Neural cell (in vitro differentiated cells): ENCODE measurements around the gene DAPK2. TPM values are rescaled to one million over a fixed set of nuclear protein-coding genes. Genes with fewer than 3 reads are reported as not detected.

Source experiments
- H2AFZ ChIP-seq: fragments of 200-600, 300-800 bp; sonication (generic), shearing (Covaris generic); 2 replicates; pipeline ENCODE4 v1.6.0; 2014; ENCODE audit warnings: low read depth, mild to moderate bottlenecking, antibody characterized with exemption, low read length, moderate library complexity
- H3F3A ChIP-seq: fragments of 200-600 bp; shearing (Covaris generic); 2 replicates; pipeline ENCODE4 v1.6.1; 2016; ENCODE audit warnings: mild to moderate bottlenecking, moderate library complexity, mixed read lengths, antibody characterized with exemption, low read length; ENCODE audit not compliant: insufficient read depth, poor library complexity, severe bottlenecking
- H3K27ac ChIP-seq: fragments of 200-600, 300-800 bp; sonication (generic), shearing (Covaris generic); 2 replicates; pipeline ENCODE4 v1.5.1; 2014; ENCODE audit warnings: mild to moderate bottlenecking, low read length, moderate library complexity
- H3K27me3 ChIP-seq: fragments of 300-800, 200-600 bp; sonication (generic), shearing (Covaris generic); 2 replicates; pipeline ENCODE4 v1.6.0; 2014; ENCODE audit warnings: mild to moderate bottlenecking, low read depth, low read length, moderate library complexity; ENCODE audit not compliant: insufficient read depth
- H3K36me3 ChIP-seq: fragments of 300-800, 200-600 bp; sonication (generic), shearing (Covaris generic); 2 replicates; pipeline ENCODE4 v1.5.1; 2014; ENCODE audit warnings: mild to moderate bottlenecking, antibody characterized with exemption, low read length, moderate library complexity; ENCODE audit not compliant: insufficient read depth
- H3K4me2 ChIP-seq: fragments of 300-800, 200-600 bp; sonication (generic), shearing (Covaris generic); 2 replicates; pipeline ENCODE4 v1.6.0; 2014; ENCODE audit warnings: mild to moderate bottlenecking, low read length
- H3K4me3 ChIP-seq: fragments of 300-800, 200-600 bp; sonication (generic), shearing (Covaris generic); 2 replicates; pipeline ENCODE4 v1.5.1; 2014; ENCODE audit warnings: mild to moderate bottlenecking, low read length, moderate library complexity
- H3K79me2 ChIP-seq: fragments of 200-600 bp; shearing (Covaris generic); replicated peaks from 2 replicates; pipeline ENCODE4 v1.6.0; 2014; ENCODE audit warnings: mild to moderate bottlenecking, low read length, moderate library complexity; ENCODE audit not compliant: insufficient read depth
- H3K9ac ChIP-seq: fragments of 300-800, 200-600 bp; sonication (generic), shearing (Covaris generic); 2 replicates; pipeline ENCODE4 v1.6.1; 2016; ENCODE audit warnings: mild to moderate bottlenecking, low read length, mixed read lengths
- H3K9me2 ChIP-seq: fragments of 200-600 bp; shearing (Covaris generic); 2 replicates; pipeline ENCODE4 v1.6.1; 2016; ENCODE audit warnings: mild to moderate bottlenecking, low read length, mixed read lengths; ENCODE audit not compliant: insufficient read depth
- H3K9me3 ChIP-seq: fragments of 200-600, 300-800 bp; sonication (generic), shearing (Covaris generic); 2 replicates; pipeline ENCODE4 v1.6.1; 2016; ENCODE audit warnings: mild to moderate bottlenecking, mixed run types, low read length, moderate library complexity, mixed read lengths
- H4K20me1 ChIP-seq: fragments of 200-600 bp; shearing (Covaris generic); 2 replicates; pipeline ENCODE4 v1.6.1; 2016; ENCODE audit warnings: mild to moderate bottlenecking, mixed run types; ENCODE audit not compliant: insufficient read depth
- CTCF ChIP-seq: fragments of 450-650 bp; IDR thresholded peaks from 2 replicates; pipeline ENCODE4 v1.5.1; 2014; ENCODE audit warnings: antibody characterized with exemption, mild to moderate bottlenecking, moderate library complexity; ENCODE audit not compliant: poor library complexity, severe bottlenecking
- EP300 ChIP-seq: fragments of 450-650 bp; conservative IDR thresholded peaks from 2 replicates; pipeline ENCODE4 v1.6.1; 2014; ENCODE audit warnings: antibody characterized with exemption, mild to moderate bottlenecking, moderate library complexity; ENCODE audit not compliant: poor library complexity, severe bottlenecking
- EZH2 ChIP-seq: fragments of 200-600, 300-800 bp; shearing (Covaris generic), sonication (generic); IDR thresholded peaks from 2 replicates; pipeline ENCODE4 v1.6.1; 2014; ENCODE audit warnings: antibody characterized with exemption, low read length, borderline replicate concordance, mild to moderate bottlenecking; ENCODE audit not compliant: insufficient read depth, poor library complexity, severe bottlenecking
- MXI1 ChIP-seq: fragments of 450-650 bp; conservative IDR thresholded peaks from 2 replicates; pipeline ENCODE4 v1.6.1; 2014; ENCODE audit warnings: antibody characterized with exemption, mild to moderate bottlenecking; ENCODE audit not compliant: poor library complexity, severe bottlenecking
- POLR2AphosphoS5 ChIP-seq: IDR thresholded peaks from 2 replicates; pipeline ENCODE4 v1.6.1; 2012
- RAD21 ChIP-seq: fragments of 450-650 bp; conservative IDR thresholded peaks from 2 replicates; pipeline ENCODE4 v1.6.1; 2014; ENCODE audit warnings: antibody characterized with exemption, mild to moderate bottlenecking, moderate library complexity
- REST ChIP-seq: IDR thresholded peaks from 2 replicates; pipeline ENCODE4 v1.6.1; 2012; ENCODE audit warnings: borderline replicate concordance
- SMC3 ChIP-seq: fragments of 450-650 bp; conservative IDR thresholded peaks from 2 replicates; pipeline ENCODE4 v1.6.1; 2014; ENCODE audit warnings: antibody characterized with exemption, mild to moderate bottlenecking, moderate library complexity; ENCODE audit not compliant: poor library complexity
- TAF1 ChIP-seq: IDR thresholded peaks from 2 replicates; pipeline ENCODE4 v1.6.1; 2012; ENCODE audit warnings: low read depth
- polyA plus RNA-seq: library from polyadenylated mRNA; depleted of rRNA; stranded (reverse); fragments of >200 nt; gene quantifications from 2 replicates; pipeline ENCODE4 v1.2.3, GENCODE V29; 2014

The DAPK2 gene
- polyA plus RNA-seq, 1 donor from 2014 or later = 0.78 TPM

GRCh38 chr15:63888823-63889222 lies 157.5 kb downstream of the DAPK2 start:
- no peak overlapping the region for H3K4me3 ChIP-seq
- no peaks in the 10 kb centered on the region for H3K9me3 ChIP-seq
- no peaks in the 10 kb centered on the region for H4K20me1 ChIP-seq
- no peaks in the 10 kb centered on the region for H3K79me2 ChIP-seq
- H3K27ac ChIP-seq = no peak overlapping the region
- no peak overlapping the region for H2AFZ ChIP-seq
- H3K36me3 ChIP-seq = no peaks in the 10 kb centered on the region
- H3F3A ChIP-seq = no peaks in the 10 kb centered on the region
- no peaks in the 10 kb centered on the region for H3K27me3 ChIP-seq
- no peak overlapping the region for H3K9ac ChIP-seq
- no peaks in the 10 kb centered on the region for H3K9me2 ChIP-seq
- TF ChIP-seq MXI1 = no peak
- TF ChIP-seq CTCF = no peak
- TF ChIP-seq TAF1 = no peak
- TF ChIP-seq REST = no peak
- TF ChIP-seq SMC3 = no peak
- no peak for TF ChIP-seq RAD21
- no peak for TF ChIP-seq POLR2AphosphoS5
- no peak for TF ChIP-seq EP300
- TF ChIP-seq EZH2 = no peak
- H3K4me2 ChIP-seq = no peak overlapping the region

GRCh38 chr15:63888146-63888545 lies 158.1 kb downstream of the DAPK2 start:
- Histone ChIP-seq H4K20me1 (no peaks in the 10 kb centered on the region), H3K36me3 (no peaks in the 10 kb centered on the region), H3K9me2 (no peaks in the 10 kb centered on the region), H3K4me3 (no peak overlapping the region), H3K79me2 (no peaks in the 10 kb centered on the region), H3F3A (no peaks in the 10 kb centered on the region), H2AFZ (no peak overlapping the region), H3K27me3 (no peaks in the 10 kb centered on the region), H3K27ac (no peak overlapping the region), H3K9me3 (no peaks in the 10 kb centered on the region), H3K4me2 (no peak overlapping the region), H3K9ac (no peak overlapping the region)
- TF ChIP-seq RAD21 = no peak
- no peak for TF ChIP-seq EP300
- no peak for TF ChIP-seq SMC3
- TF ChIP-seq POLR2AphosphoS5 = no peak
- no peak for TF ChIP-seq TAF1
- TF ChIP-seq EZH2 = no peak
- no peak for TF ChIP-seq CTCF
- no peak for TF ChIP-seq MXI1
- no peak for TF ChIP-seq REST
